Ishikawa (cell line): ENCODE data around the gene RBL1.

Source experiments
- CEBPB ChIP-seq: IDR thresholded peaks from 2 replicates; pipeline ENCODE4 v1.6.1; 2012
- CREB1 ChIP-seq: IDR thresholded peaks from 2 replicates; pipeline ENCODE4 v1.6.1; 2012; ENCODE audit warnings: low read depth
- EGR1 ChIP-seq: IDR thresholded peaks from 2 replicates; pipeline ENCODE4 v1.6.1; 2012
- EP300 ChIP-seq: IDR thresholded peaks from 2 replicates; pipeline ENCODE4 v1.6.1; 2012; ENCODE audit warnings: borderline replicate concordance
- FOXM1 ChIP-seq: IDR thresholded peaks from 2 replicates; pipeline ENCODE4 v1.6.1; 2012; ENCODE audit warnings: low read depth, borderline replicate concordance
- NFIC ChIP-seq: IDR thresholded peaks from 2 replicates; pipeline ENCODE4 v1.6.1; 2012
- RAD21 ChIP-seq: IDR thresholded peaks from 2 replicates; pipeline ENCODE4 v1.6.1; 2012; ENCODE audit warnings: low read depth
- TAF1 ChIP-seq: IDR thresholded peaks from 2 replicates; pipeline ENCODE4 v1.6.1; 2012; ENCODE audit warnings: low read depth, mild to moderate bottlenecking
- TCF12 ChIP-seq: IDR thresholded peaks from 2 replicates; pipeline ENCODE4 v1.6.1; 2012; ENCODE audit warnings: low read depth
- TEAD4 ChIP-seq: IDR thresholded peaks from 2 replicates; pipeline ENCODE4 v1.6.1; 2012
- YY1 ChIP-seq: IDR thresholded peaks from 2 replicates; pipeline ENCODE4 v1.6.1; 2012; ENCODE audit warnings: low read depth
- ZBTB7A ChIP-seq: IDR thresholded peaks from 2 replicates; pipeline ENCODE4 v1.6.1; 2012; ENCODE audit warnings: low read depth
- TF ChIP-seq, protein P1 (sequence below): IDR thresholded peaks from 2 replicates; pipeline ENCODE4 v1.6.1; 2012
- TF ChIP-seq, protein P2 (sequence below): IDR thresholded peaks from 2 replicates; pipeline ENCODE4 v1.6.1; 2012; ENCODE audit warnings: low read depth, mild to moderate bottlenecking
- TF ChIP-seq, protein P3 (sequence below): IDR thresholded peaks from 2 replicates; pipeline ENCODE4 v1.6.1; 2012

RBL1 gene

DNA sequence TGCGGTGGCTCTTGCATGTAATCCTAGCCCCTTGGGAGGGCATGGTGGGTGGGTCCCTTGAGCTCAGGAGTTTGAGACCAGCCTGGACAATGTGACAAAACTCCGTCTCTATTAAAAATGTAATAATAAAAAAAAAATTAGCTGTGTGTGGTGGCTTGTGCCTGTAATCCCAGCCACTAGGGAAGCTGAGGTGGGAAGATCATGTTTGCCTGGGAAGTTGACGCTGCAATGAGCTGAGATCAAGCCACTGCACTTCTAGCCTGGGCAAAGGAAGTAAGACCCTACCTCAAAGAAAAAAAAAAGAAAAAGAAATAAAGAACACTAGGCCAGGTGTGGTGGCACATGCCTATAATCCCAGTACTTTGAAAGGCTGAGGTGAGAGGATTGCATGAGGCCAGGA, 139.8 kb downstream of the RBL1 start:
- TF ChIP-seq, protein P1, sequence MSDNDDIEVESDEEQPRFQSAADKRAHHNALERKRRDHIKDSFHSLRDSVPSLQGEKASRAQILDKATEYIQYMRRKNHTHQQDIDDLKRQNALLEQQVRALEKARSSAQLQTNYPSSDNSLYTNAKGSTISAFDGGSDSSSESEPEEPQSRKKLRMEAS, result no peak
- TF ChIP-seq TEAD4 (no peak), ZBTB7A (no peak), NFIC (no peak), TAF1 (no peak), RAD21 (no peak), TCF12 (no peak), EP300 (no peak), CREB1 (no peak), CEBPB (no peak), EGR1 (no peak), YY1 (no peak), FOXM1 (no peak)
- TF ChIP-seq, protein P2, sequence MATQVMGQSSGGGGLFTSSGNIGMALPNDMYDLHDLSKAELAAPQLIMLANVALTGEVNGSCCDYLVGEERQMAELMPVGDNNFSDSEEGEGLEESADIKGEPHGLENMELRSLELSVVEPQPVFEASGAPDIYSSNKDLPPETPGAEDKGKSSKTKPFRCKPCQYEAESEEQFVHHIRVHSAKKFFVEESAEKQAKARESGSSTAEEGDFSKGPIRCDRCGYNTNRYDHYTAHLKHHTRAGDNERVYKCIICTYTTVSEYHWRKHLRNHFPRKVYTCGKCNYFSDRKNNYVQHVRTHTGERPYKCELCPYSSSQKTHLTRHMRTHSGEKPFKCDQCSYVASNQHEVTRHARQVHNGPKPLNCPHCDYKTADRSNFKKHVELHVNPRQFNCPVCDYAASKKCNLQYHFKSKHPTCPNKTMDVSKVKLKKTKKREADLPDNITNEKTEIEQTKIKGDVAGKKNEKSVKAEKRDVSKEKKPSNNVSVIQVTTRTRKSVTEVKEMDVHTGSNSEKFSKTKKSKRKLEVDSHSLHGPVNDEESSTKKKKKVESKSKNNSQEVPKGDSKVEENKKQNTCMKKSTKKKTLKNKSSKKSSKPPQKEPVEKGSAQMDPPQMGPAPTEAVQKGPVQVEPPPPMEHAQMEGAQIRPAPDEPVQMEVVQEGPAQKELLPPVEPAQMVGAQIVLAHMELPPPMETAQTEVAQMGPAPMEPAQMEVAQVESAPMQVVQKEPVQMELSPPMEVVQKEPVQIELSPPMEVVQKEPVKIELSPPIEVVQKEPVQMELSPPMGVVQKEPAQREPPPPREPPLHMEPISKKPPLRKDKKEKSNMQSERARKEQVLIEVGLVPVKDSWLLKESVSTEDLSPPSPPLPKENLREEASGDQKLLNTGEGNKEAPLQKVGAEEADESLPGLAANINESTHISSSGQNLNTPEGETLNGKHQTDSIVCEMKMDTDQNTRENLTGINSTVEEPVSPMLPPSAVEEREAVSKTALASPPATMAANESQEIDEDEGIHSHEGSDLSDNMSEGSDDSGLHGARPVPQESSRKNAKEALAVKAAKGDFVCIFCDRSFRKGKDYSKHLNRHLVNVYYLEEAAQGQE, result no peak
- TF ChIP-seq, protein P3, sequence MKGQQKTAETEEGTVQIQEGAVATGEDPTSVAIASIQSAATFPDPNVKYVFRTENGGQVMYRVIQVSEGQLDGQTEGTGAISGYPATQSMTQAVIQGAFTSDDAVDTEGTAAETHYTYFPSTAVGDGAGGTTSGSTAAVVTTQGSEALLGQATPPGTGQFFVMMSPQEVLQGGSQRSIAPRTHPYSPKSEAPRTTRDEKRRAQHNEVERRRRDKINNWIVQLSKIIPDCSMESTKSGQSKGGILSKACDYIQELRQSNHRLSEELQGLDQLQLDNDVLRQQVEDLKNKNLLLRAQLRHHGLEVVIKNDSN, result no peak

DNA sequence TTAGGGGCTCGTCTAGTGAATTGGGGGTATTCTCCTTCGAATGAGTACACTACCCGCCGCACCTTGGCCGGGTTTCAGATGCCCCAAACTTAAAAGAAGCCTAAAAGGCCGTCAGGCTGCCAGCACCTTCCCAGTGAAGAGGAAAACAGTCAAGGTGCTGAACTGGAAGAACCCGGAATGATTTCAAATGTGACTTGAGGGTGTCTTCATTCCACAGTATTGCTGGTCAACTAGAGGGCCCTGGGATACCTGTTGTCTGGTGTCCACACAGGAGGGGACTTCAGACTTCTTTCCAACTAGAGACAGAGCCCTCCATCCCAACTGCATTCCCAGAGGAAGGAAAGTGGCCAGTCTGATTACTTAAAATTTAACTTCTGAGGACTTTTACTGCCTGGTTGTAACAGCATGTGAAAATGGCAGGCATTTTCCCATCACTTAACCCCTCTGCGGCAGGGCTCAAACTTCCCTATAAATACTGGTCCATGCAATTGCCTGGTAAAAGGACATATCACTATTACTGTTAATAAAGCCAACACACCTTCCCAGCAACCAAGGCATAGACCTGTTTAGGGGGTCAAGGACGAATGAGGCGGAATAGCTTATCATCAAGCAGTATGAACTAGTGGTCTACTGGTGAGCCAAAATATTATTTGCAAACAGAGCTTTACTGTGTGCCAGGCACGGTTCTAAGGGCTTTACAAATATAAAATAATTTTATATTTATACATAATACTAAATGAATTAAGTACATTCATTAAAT, 143.6 kb downstream of the RBL1 start:
- TF ChIP-seq TCF12 (no peak; the same call in 1 of the 2 replicates), TEAD4 (no peak), FOXM1 (no peak), YY1 (no peak), TAF1 (no peak), NFIC (no peak), ZBTB7A (no peak)
- TF ChIP-seq, protein P2, result no peak

DNA sequence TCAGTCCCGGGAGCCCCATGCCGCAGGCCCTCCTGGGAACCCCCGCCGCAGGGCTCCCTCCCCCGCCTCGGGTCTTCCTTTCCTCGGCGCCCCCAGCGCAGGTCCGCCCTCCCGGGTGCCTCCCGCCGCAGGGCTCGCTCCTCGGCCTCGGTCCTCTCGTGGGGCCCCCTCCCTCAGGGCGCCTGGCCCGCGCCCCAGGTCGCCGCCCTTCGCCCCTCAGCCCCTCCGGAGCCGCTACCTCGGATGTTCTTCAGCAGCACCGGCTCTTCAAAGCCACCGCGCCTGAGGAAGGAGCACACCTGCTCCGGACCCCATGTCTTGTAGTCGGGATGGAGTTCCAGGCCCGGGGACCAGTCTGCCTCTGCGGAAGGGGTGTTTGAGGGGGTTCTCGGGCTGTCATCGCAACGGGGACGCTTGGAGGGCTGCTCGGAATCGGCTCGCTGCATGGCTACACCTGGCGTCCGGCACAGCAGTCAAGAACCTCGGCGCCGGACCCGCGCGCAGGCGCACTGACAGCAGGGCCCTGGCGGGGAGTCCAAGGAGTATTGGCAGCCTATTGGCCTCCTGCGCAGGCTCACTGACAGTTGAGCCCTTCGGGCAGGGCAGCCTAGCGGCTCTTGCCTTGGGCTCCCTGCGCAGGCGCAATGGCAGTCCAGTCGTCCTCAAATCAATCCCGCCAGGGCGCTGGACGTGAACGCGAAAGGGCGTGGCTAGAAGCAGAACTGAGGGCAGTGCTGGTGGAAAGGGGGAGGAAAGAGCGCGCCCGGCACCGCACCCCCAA, 144.4 kb downstream of the RBL1 start, which contains the start of gene SAMHD1:
SAMHD1 (minus strand) TSS at position 511 of the 781 bp plus-strand sequence; CDS start at position 446, 65 bp downstream.
- no peak for TF ChIP-seq CEBPB
- TF ChIP-seq YY1, result no peak
- TF ChIP-seq RAD21, result no peak
- TF ChIP-seq, protein P2, result no peak
- TF ChIP-seq NFIC, result no peak
- TF ChIP-seq, protein P1, result peak; percentile 72
- TF ChIP-seq EP300, result no peak
- TF ChIP-seq TCF12, result peak; percentile 46; the same call in 1 of the 2 replicates
- TF ChIP-seq FOXM1, result no peak
- no peak for TF ChIP-seq EGR1
- TF ChIP-seq, protein P3, result no peak
- no peak for TF ChIP-seq CREB1
- no peak for TF ChIP-seq TEAD4
- TF ChIP-seq TAF1, result peak; percentile 44
- TF ChIP-seq ZBTB7A, result no peak; the same call in 1 of the 2 replicates
